HG03575 (cell line): ENCODE results near the gene KRTAP10-9.
"Not testable (repeated sequence)": the region's sequence is repeated elsewhere in the genome, so short reads cannot be mapped to it uniquely, and the experiment has no call there.

ENCODE experiments used
- ATAC-seq: cut with Tn5 transposase; IDR thresholded peaks from one replicate; pipeline ENCODE4 v1.9.1; 2021; ENCODE audit not compliant: unreplicated experiment, insufficient number of reproducible peaks, low FRiP score; ENCODE audit errors: extremely low read depth

KRTAP10-9 gene, protein sequence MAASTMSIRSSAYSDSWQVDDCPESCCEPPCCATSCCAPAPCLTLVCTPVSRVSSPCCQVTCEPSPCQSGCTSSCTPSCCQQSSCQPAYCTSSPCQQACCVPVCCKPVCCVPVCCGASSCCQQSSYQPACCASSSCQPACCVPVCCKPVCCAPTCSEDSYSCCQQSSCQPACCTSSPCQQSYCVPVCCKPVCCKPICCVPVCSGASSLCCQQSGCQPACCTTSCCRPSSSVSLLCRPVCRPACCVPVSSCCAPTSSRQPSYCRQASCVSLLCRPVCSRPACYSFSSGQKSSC

DNA sequence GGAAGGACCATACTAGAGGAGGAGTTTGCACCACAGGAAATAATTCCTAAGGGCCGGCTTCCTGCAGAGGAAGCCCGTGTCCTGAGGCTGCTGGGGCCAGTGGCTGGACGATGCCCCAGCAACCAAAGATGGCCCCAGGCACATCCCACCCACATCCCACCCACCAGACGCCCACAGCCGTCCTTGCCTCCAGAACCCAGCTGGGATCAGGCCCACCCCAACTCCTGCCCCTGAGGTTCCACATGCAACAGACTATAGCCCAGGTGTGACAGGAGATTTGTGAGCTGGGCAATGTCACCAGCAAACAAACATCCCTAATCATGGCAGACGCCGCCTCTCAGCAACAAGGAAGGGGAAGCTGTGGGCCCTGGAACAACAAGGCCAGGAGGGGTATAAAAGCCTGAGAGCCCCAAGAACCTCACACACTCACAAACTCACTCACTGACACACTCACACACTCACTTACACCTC is at the start of gene KRTAP10-9:
KRTAP10-9 (plus strand) TSS at position 421 of the 471 bp plus-strand sequence. CDS start 79 bp downstream, outside the sequence.
- ATAC-seq, result no peak

DNA sequence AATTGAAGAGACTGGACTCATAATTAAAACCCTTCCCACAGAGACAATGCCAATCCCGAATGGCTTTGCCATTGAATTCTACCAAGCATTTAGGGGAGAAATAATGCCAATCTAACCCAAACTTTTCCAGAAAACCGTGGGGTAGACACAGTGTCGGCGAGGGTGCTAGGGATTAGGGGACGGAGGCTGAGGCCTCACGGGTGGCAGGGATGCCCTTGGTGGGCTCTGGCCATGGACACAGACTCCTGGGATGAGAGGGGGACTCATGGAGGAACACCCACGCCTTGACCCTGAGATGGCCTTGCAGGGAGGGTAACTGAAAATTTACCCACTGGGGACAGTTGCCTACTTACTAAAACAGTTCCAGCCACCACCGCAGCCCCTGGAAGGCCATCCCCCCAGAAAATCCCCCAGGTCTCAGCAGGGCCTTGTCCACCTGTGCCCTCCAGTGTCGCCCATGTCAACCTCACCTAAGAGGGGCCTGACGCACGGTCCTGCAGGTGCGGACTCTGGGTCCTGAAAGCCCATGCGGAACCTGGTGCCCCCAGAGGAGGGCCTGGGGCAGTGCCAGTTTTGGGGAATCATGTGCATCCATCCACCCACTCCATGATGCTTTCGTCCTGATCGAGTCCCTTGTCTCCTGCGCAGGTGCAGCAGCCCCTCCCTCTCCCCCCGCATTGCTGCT is 48.4 kb upstream of the KRTAP10-9 start:
- no peak for ATAC-seq

DNA sequence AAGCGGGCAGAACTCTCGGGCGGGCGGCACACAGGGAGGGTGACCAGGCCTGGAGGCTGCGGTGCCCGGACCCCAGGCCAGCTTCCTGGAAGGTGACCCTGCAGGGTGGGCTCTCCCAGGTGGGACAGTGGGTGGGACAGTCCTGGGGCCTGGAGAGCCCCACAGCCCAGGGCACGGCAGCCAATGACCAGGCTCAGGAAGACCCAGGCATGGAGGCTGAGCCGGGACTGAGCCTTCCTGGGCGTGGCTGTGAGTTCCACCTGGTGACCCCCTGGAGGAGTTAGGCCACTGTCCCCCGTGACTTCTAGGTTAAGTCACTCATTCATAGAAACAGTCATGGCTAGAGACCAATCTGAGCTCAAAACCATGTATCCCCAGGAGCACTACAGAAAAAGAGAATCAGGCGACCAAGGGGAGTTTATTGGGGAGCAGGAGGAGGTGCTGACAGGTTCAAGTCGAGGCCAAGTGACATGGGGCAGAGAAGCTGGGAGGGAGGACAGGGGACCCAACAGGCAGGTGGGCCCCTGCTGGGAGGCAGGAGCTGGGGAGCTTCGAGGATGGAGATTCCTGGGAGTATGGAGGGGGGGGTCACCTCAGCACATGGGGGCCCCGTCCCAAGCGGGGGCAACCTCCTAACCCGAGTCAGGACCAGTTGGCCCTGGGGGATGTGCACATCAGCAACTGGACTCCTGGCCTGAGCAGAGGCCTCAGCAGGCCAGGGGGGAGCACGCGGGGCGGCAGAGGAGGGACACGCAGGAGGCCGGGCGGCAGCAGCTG is 47.6 kb upstream of the KRTAP10-9 start:
- ATAC-seq, result no peak

DNA sequence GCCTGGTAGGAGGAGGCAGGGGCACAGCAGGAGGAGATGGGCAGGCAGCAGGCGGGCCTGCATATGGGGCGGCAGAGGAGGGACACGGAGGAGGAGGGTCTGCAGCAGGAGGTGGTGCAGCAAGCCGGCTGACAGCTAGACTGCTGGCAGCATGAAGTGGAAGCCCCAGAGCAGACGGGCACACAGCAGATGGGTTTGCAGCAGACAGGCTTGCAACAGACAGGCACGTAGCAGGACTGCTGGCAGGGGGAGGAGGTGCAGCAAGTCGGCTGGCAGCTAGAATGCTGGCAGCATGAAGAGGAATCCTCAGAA is 47.1 kb upstream of the KRTAP10-9 start:
- no peak for ATAC-seq

DNA sequence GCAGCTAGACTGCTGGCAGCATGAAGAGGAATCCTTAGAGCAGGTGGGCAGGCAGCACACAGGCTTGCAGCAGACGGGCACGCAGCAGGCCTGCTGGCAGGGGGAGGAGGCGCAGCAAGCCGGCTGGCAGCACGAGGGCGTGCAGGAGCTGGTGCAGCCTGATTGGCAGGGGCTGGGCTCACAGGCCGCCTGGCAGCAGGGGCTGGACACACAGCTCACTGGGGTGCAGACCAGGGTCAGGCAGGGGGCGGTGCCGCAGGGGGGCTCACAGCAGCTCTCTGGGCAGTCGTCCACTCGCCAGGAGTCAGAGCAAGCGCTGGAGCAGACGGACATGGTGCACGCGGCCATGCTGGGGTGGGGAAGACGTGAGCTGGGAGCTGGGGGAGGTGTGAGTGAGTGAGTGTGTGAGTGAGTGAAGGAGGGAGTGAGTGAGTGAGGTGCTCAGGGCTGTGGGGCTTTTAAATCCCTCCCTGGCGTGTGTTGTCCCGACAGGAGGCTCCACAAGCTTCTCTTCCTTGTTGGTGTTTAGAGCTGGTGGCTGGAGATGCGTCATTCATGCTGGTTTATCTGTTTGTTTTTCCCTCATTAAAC is 46.6 kb upstream of the KRTAP10-9 start, which contains the start of gene KRTAP10-5:
KRTAP10-5 (minus strand) TSS at position 374 of the 591 bp plus-strand sequence; CDS start at position 348, 26 bp downstream.
- not testable (repeated sequence) for ATAC-seq

DNA sequence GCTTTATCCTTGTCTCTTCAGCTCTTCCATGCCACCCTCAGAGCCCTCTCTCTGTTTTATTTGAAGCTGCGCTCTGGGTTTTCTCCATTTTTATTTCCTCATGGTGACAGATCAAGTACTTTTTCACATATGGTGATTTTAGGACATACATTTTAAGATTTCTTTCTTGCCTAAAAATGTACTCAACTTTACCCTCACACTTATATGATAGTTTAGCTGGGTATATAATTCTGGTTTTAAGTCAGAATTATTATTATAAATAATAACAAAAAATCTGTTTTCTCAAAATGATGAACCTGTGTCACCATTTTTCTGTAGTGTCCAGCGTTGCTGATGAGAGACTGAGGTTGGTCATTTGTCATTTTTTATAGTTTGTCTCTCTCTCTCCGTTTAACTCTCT is 45.7 kb upstream of the KRTAP10-9 start:
- no peak for ATAC-seq

DNA sequence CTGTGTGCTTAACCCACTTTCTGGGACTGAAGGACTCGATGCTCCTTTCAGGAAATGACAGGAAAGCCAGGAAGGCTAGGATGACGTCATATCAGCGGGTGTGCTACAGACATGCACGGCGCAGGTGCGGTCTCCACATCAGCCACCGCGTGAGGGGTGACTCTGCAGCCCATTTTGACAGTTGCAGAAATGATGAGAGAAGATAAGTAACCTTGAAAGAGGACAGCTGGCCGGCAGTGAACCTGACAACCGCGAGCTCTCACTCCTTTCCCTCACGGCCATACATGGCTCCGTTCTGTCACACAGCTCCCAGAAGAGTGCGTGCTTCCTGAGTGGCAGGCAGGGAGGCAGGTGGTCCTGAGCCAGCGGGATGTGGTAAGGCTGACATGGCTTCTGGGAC is 44.8 kb upstream of the KRTAP10-9 start:
- ATAC-seq, result no peak

DNA sequence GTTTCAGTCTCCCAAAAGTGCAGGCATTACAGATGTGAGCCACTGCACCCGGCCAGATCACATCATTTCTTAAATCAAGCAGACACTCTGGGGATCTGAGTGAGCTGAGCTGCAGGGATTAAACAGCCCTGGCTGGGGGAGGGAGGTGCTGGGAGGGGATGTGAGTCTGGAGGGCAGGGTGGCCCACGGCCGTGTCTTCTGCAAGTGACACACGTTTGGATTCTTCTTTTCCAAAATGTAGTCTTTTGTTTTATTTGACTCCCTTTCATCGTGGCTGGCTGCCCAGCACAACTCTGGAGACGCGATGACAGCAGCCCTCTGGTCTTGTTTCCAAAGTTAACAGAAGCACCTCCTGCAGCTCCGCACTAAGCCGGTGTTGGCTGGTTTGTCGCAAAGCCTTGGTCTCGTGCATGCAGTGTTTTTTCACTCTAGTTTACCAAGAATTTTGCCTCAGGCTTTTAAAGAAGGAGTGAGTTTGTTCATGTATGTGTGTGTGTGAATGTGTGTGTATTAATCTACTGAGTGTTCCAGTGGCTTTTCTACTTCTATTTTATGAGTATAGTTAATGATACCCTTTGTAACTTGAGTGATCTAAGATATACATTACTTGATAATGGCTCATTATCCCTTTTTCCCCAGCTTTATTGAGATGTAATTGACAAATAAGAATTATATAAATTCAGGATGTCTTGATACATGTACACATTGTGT is 43.6 kb upstream of the KRTAP10-9 start:
- no peak for ATAC-seq

DNA sequence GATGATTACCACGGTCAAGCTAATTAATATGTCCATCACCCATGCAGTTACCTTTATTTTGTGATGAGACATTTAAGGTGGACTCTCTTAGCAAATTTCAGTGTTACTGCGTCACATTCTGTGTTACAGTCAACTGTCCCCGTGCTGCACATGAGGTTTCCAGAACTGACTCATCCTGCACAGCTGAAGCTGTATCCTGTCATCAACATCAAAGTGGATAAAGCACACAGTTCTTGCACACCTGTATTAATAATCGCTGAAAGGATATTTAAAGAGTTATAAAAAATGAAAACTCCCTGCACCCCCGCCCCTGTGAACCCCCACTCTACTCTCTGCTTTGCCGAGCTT is 43.1 kb upstream of the KRTAP10-9 start:
- no peak for ATAC-seq

DNA sequence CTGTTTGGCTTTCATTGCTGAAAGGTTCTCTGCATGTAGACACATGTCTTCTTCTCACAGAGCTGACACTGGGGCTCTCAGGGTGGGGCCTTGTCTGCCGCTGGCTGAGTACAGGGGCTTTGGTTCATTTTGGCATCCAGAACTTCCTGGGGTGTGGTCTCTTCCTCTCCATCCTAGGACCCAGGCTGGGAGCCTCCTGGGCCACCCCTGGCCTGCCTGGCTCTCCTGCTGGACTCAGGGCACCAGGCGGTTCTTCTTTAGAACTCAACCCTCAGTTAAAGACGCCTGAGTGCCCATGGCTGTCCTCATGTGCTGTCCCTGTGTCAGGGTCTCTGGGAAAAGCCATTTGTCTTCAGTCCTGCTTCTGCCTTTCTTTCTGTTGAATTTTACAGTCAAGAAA is 41.0 kb upstream of the KRTAP10-9 start:
- ATAC-seq, result no peak

DNA sequence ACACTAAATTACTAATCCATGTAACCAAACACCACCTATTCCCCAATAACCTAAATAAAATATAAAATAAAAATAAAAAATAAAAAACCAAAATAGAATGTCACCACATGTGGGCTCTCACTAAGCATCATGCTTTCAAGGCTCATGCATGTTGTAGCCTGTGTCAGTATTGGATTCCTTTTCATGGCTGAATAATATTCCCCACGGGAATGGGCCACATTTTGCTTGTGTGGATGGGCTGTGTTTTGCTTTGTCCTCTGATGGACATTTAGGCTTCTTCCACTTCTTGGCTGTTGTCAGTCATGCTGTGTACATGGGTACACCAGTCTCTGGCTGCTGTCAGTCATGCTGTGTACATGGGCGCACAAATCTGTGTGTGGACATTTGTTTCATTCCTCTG is 37.8 kb upstream of the KRTAP10-9 start:
- ATAC-seq, result no peak

DNA sequence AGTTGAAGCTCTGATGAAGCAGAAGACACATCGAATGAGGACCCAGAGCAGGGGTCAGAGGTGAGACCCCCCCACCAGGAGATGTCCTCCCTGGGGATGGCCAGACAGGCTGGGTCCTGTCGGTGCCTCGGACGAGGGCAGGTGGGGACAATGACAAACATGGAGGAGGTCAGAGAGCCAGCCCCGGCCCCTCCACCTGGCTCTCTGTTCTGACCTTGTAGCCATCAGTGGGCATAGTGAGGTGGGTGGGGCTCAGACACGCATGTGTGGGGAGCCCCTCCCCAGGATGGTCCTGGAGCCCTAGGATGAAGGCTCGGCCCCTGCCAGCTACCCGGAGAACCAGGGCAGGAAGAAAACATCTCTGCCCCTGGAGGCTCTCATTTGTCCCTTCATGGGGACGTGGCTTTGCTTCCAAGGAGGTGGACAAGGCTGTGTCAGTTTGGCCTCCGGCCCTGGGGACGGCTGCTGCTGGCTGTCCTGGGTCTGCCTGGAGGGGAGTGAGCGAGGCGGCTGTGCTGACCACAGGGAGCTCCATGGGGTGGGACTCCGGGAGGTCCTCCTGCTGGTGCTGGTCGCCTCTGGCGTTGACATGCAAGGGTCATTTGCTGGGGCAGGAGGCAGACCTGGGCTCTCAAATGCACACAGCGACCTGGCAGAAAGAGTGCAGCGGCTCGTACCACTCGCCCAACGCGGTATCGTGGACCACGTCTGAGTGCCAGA is 37.1 kb upstream of the KRTAP10-9 start:
- ATAC-seq, result no peak

DNA sequence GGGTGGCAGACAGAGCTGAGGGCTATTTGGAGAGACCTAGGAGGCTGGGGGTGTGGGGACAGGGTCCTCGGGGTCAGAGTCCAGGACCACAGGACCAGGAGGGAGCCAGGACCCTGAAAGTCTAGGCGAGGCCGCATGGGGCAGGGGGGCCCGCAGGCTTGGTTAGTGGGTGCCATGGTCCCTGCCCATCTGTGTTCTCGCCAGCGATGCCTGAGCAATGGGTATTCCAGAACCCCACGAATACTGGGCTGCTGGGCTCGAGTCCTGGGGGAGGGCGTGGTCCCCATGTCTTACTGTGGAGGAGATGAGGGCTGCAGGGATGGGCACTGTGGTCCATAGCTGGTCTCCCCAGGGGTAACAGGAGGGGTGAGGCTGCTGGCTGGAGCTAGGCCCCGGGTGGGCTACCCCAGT is 36.6 kb upstream of the KRTAP10-9 start:
- ATAC-seq, result no peak

DNA sequence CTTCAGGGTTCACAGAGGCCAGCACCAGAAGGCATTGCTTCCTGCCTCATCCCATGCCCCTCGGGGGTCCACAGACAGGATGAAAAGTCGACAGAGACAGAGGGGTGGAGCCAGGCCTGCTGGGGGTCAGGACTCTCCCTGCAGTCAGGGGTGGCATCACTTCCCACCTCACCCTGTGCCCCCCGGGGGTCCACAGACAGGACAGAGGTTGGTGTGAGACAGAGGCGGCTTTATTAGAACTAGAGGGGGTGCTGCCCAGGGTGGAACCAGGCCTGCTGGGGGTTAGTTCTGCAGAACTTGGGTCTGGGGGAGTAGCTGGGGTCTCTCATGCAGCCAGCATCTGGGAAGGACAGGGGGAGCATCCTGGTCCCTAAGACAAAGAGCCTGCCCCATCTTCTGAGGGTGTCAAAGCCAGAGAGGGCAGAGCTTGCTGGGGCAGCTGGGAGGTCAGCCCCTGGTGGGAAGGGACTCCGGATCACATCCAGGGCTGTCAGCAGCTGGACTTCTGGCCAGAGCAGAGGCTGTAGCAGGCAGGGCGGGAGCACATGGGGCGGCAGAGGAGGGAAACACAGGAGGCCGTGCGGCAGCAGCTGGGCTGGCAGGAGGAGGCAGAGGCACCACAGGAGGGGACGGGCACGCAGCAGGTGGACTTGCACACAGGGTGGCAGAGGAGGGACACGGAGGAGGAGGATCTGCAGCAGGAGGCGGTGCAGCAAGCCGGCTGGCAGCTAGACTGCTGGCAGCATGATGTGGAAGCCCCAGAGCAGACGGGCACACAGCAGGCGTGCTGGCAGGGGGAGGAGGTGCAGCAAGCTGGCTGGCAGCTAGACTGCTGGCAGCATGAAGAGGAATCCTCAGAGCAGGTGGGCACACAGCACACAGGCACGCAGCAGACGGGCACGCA is 35.7 kb upstream of the KRTAP10-9 start:
- ATAC-seq, result not testable (repeated sequence)

DNA sequence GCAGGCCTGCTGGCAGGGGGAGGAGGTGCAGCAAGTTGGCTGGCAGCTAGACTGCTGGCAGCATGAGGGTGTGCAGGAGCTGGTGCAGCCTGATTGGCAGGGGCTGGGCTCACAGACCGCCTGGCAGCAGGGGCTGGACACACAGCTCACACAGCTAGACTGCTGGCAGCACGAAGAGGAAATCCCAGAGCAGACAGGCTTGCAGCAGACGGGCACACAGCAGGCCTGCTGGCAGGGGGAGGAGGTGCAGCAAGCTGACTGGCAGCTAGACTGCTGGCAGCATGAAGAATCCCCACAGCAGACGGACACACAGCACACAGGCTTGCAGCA is 35.1 kb upstream of the KRTAP10-9 start:
- not testable (repeated sequence) for ATAC-seq

DNA sequence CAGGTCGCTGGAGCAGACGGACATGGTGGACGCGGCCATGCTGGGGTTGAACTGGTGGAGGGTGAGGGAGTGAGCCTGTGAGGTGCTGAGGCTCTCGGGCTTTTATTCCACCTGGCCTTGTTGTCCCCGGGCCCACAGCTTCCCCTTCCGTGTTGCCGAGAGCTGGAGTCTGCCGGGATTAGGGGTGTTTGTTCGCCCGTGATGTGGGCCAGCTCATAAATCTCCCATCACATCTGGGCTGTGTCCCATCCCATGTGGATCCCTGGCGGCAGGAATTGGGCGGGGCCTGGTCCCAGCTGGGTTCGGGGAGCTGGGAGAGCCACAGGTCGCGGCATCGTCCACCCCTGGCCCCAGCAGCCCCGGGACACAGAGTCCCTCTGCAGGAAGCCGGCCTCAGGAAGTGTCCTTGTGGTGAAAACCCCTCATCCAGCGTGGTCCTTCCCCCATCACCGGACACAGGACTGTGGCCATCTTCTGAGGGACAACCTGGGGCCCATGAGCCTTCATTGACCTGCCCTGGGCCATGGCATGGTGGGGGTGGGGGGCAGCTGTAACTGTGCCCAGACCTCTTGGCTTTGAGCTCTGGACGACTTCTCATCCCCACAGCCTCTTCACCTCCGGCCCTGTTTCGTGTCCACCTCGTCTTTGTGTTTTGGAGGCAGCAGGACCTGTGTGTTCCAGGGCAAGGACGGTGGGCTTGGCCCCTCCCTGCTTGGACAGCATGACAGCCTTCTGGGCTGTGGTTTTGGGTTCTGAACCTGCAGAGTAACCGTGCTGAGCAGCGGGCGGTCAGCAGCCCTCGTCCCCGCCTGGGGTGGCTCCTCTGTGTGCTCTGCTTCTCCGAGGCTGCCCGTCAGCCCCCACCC is 34.2 kb upstream of the KRTAP10-9 start, which contains the start of gene KRTAP10-6:
KRTAP10-6 (minus strand) TSS at position 60 of the 866 bp plus-strand sequence; CDS start at position 39, 21 bp downstream.
- no peak for ATAC-seq
